DMS53 treated with DMSO at 0.1 percent for 48 hours (cell line): ENCODE results near the gene IL12B.
"Not testable (repeated sequence)": the region's sequence is repeated elsewhere in the genome, so short reads cannot be mapped to it uniquely, and the experiment has no call there.

Source experiments
- DNase-seq: peaks from one replicate; lab custom pipeline; 2025; ENCODE audit not compliant: unreplicated experiment; lab: John Stamatoyannopoulos, UW

The IL12B gene

GRCh38 chr5:159297300-159297699 is 33.0 kb downstream of the IL12B start:
- not testable (repeated sequence) for DNase-seq

GRCh38 chr5:159294921-159295320 is 35.4 kb downstream of the IL12B start:
- DNase-seq: no peak

- no peak for DNase-seq
Measured at GRCh38 chr5:159290741-159291140, 39.5 kb downstream of the IL12B start.

- peak; percentile 12 for DNase-seq
Measured at GRCh38 chr5:159286420-159287035, 43.8 kb downstream of the IL12B start.

GRCh38 chr5:159274676-159275075 is 55.6 kb downstream of the IL12B start:
- no peak for DNase-seq

GRCh38 chr5:159273923-159274322 is 56.4 kb downstream of the IL12B start:
- DNase-seq: no peak

- DNase-seq: no peak
Measured at GRCh38 chr5:159269723-159270122, 60.6 kb downstream of the IL12B start.

GRCh38 chr5:159266764-159267163 is 63.5 kb downstream of the IL12B start:
- DNase-seq: not testable (repeated sequence)
